ENCODE measurements around the gene GDPGP1.
"Not testable (repeated sequence)": the region's sequence is repeated elsewhere in the genome, so short reads cannot be mapped to it uniquely, and the experiment has no call there.

GDPGP1 gene

GRCh38 chr15:90259524-90259923, 25.5 kb downstream of the GDPGP1 start:
- no peak for DNase-seq

GRCh38 chr15:90260731-90261130, 26.7 kb downstream of the GDPGP1 start:
- DNase-seq, result not testable (repeated sequence)

- peak in 1 of 58 donors; percentile 2 for DNase-seq
These were observed 27.8 kb downstream of the GDPGP1 start for GRCh38 chr15:90261811-90262210.

- DNase-seq, result no peak
These were observed 28.4 kb downstream of the GDPGP1 start for GRCh38 chr15:90262426-90262825.

DNA sequence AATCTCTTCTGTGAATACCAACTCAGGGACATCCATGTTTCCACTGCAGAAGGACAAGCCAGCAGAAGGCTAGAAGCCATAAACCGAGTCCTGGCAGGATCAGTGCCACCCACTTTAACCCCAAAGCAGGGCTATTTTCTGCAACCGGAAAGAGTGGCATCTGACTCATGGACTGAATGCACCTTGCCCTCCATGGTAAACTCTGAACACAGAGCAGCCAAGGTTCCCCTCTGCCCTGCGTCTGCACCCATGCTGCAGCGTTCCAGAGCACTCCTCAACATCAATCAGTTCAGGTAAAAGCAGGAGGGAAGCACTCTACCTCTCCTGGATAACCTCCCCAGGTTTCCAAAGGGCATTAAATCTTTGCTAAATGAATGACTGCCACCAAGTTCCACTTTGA, 30.7 kb downstream of the GDPGP1 start:
- DNase-seq, result peak in 1 of 58 donors; percentile 54

GRCh38 chr15:90265271-90266060, 31.5 kb downstream of the GDPGP1 start, which contains the start of gene NGRN:
Gene NGRN, plus strand, starts transcription at chr15:90265672. Its CDS starts 41 bp downstream, at chr15:90265713.
- DNase-seq, result peak; percentile 57 to 97 (median 89)

DNA sequence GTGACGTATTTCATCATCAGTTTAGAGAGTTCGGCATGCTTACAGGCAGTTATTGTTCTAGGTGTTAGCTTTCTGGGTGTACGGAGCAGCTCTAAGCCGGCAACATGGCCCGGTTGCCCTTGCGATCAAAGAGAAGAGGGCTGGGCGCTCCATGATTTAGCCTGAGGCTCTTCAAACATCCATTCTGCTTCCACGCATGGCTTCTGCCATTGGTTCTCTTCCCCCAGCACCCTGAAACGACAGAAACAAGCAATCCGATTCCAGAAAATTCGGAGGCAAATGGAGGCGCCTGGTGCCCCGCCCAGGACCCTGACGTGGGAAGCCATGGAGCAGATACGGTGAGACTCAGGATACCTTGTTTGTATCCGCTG, 32.0 kb downstream of the GDPGP1 start:
- peak in 27 of 58 donors; percentile 16 to 77 (median 50) for DNase-seq

GRCh38 chr15:90266485-90266884, 32.5 kb downstream of the GDPGP1 start:
- DNase-seq, result peak in 2 of 58 donors; percentile 2 to 3

DNA sequence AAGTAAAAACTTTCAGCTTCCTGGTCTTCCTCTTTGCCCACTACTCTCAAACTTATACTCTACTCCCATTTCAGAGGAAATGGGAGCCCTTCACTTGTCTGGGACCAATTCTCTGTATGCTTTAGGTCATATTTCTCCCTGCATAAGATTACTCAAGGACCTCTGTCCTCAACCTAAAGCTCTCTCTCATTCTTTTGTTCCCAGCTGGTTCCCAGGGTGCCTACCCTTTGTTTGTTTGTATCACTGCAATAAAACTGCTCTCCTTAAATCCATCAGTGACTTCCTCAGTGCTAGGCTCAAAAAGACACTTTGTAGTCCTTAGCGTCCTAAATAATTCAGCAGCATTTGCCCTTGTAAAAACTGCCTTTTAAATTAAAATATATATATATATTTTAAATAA, 34.4 kb downstream of the GDPGP1 start:
- no peak for DNase-seq

GRCh38 chr15:90270502-90271150, 36.6 kb downstream of the GDPGP1 start:
- no peak for DNase-seq

DNA sequence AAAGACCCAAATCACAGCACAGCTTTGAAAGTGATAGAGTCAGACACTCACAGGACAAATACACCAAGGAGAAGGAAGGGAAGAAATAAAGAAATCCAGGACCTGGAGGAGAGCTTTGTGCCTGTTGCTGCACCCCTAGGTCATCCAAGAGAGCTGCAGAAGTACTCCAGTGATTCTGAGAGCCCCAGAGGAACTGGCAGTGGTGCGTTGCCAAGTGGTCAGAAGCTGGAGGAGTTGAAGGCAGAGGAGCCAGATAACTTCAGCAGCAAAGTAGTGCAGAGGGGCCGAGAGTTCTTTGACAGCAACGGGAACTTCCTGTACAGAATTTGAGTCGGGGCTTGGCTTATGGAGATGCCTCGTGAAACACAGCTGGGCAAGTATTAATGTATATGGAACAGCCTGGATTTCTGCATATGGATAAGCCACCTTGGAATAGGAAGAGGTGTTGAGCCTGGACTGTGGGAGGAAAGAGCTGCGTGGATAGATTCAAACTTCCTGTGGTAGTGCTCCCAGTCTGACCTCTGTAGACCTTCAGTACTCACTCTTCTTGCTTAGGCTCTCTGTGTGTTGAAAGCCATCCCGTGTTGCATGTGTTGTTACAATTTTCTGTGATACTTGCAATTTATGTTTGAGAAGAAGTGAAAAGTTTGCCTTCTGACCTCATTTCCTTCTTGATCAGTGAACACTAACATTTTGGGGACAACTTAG, 37.6 kb downstream of the GDPGP1 start:
- DNase-seq, result no peak

DNA sequence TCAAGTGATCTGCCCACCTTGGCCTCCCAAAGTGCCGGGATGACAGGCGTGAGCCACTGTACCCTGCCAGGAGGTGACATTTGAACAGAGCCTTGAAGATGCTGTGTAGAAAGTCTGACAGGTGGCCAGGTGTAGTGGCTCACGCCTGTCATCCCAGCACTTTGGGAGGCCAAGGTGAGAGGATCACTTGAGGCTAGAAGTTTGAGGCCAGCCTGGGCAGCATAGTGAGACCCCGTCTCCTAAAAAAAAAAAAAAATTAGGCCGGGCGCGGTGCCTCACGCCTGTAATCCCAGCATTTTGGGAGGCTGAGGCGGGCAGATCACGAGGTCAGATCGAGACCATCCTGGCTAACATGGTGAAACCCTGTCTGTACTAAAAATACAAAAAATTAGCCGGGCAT, 44.5 kb downstream of the GDPGP1 start:
- DNase-seq, result not testable (repeated sequence)

- not testable (repeated sequence) for DNase-seq
These were observed 46.7 kb downstream of the GDPGP1 start for GRCh38 chr15:90280743-90281142.

DNA sequence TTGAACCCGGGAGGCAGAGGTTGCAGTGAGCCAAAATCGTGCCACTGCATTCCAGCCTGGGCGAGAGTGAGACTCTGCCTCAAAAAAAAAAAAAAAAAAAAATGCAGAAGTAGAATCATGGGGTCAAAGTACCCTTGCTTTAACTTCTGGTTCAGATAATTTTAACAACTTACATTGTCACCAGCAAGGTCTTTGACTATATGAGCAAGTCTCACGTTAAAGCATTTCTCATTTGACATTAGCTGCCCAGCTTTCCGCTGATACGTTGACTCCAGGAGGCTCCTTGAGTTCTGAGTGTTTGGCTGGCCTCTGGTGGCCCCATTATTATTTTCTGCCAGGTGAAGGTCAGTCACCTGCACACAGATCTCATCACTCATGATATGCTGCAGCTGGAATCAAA, 47.6 kb downstream of the GDPGP1 start:
- not testable (repeated sequence) for DNase-seq

DNA sequence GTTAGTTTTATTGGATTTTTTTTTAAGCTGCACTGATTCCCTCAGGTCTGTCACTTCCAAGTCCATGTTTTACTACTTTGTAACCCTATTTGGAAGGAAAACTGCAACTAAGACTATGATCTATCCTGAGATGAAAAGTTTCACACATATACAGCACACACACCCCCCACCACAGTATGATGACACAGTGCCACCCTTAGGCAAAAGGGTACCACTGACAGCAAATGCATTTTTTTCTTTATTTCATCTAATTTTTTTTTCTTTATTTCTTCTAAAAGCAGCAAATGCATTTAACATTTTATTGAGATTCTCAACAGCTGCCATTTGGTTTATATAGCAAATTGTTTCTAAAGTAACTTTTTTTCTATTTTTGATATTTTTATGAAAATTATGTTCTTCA, 52.7 kb downstream of the GDPGP1 start:
- no peak for DNase-seq

DNA sequence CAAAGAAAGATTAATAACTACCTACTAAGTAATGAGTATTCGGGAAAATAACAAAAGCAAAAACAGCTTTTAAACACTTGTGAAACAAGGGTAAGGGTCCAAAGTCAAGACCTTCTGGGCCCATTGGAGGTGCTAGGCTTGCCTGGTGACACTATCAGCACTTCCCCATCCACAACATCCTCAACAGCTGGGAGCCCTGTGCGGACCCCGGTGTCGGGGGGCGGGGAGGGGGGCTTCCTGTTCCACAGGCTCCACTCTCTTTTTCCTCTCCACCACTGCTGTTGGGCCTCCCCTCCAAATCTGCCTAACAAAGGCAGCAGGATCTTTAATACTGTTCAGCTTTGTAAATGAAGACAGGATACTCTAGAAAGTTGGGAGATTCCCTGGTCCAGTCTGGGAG, 53.1 kb downstream of the GDPGP1 start:
- DNase-seq, result no peak

DNA sequence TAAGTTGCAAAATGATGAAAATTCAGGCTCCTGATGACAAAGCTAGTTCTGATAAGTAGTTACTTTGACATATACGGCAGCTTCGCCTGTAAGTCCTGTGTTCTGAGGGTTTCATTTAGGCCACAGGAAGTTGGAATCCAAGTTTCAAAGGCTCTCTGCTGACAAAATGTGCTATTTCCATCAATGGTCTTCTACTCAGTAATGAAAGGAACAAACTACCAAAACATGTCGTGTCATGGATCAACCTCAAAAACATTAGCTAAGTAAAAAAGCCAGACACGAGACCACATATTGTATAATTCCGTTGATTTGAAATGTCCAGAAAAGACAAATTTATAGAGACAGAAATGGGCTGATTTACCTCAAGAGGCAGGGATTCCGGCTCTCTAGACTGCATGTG, 53.9 kb downstream of the GDPGP1 start:
- DNase-seq, result no peak

- DNase-seq, result no peak
These were observed 57.8 kb downstream of the GDPGP1 start for GRCh38 chr15:90291679-90292356.

GRCh38 chr15:90293040-90293810, 59.2 kb downstream of the GDPGP1 start:
- DNase-seq, result peak in 45 of 58 donors; percentile 8 to 75 (median 37)

DNA sequence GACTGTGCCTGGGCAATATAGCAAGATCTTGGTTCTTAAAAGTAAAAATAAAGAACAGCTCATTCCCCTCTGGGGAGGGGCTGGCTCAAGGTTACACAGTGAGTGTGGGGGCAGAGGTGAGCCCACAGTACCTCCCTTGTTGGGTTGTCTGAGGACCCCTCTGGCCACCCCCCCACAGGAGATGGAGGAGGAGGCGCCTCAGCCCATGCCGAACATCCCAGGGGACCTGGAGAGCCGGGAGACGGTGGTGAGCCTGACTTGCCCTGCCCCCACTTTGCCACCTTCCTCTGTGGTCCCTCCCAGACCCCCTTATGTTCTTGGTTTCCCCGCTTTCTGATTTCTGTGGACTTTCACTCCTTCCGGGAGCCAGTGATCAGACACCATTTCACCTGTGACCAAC, 60.1 kb downstream of the GDPGP1 start:
- DNase-seq, result no peak
